ENCODE measurements around the gene ARRDC1.
"Not testable (repeated sequence)": the region's sequence is repeated elsewhere in the genome, so short reads cannot be mapped to it uniquely, and the experiment has no call there.

Gene ARRDC1

DNA sequence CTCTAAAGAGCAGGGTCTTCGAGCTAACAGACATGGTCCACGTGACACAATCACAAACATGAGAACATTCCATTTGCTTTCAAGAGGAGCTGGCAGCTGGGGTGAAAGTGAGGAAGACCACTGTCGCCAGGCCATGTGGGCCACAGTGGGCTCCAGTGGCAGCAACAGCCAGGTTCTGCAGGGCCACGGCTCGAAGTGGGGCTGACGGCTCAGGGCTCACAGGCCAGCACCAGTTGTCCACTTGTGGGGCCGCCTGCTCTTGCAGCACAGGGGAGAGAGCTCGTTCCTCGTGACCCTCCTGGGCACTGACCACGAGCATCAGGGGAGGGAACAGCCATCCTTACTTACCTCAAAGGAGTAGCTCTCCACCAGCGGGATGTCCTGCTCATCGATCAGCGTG, 17.2 kb upstream of the ARRDC1 start:
- no peak for FAIRE-seq

DNA sequence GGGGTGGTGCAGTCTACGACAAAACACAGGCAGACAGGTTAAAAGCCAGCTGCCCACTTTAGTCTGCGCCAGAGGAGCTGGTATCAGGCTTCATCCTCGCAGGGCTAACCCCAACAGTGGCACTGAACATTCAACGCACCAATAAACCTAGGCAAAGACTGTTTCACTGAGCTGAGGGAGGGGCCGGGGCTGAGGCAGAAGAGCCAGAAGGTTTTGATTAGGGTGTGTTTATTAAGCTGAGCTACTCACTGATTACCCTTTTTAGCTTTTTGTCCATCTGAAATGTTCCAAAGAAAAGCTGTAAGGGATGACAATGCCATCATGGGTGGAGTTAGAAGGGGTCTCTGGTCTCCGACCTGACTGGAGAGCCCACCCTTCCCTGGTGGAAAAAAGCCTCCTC, 16.6 kb upstream of the ARRDC1 start:
- no peak for FAIRE-seq

DNA sequence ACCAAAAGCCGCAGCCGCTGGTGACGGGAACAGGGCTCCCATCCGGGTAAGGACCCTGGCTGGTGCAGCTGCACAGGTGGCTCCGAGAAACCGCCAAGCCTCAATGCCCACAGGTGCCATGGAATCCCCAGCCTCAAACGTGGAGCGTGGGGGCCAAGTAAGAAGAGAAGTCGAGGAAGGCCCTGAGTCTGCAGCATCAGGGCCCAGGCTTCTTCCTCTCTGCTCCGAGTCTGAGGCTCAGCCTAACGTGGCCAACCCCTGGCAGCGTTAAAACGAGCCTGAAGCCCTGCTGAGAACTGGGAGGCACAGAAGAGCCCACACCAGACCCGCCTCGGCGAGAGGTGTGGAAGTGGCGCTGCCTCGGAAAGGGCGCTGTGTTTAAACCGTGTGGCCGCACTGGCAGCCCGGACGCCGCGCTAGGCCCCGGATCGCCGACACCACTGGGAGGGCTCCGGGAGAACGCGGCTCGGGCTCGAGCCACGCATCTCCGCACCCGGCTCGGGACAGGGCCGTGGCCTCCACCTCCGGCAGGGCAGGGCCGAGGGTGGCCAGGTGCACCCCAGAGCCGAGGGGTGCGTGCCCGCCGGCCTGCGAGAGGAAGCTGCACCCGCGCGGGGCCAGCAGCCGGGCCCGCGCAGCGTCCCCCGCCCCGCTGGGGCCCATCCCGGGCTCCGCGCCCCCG, 15.9 kb upstream of the ARRDC1 start:
- no peak for FAIRE-seq

DNA sequence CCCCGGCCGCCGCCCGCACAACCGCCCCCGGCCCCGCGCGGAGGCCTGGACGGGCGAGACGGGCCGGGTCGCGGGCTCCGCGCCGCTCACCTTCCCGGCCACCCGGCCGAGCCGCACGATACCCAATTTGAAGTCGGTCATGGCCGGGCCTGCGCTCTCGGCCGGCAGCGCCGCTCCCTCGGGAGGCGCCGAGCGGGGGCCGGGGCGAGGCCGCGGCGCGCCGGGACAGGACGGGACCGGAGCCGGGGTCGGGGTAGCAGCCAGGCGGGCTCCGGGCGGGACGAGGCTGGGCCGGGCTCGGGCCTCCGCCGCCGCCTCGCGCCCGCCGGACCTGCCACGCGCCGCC, 15.4 kb upstream of the ARRDC1 start:
- FAIRE-seq: no peak

- no peak for FAIRE-seq
Observed at GRCh38 chr9:137590469-137591383, 14.8 kb upstream of the ARRDC1 start, which contains the start of gene ZMYND19. ZMYND19 (minus strand) TSS chr9:137590512; CDS start chr9:137590263, 249 bp downstream.

GRCh38 chr9:137592767-137593166, 12.7 kb upstream of the ARRDC1 start:
- no peak for FAIRE-seq

DNA sequence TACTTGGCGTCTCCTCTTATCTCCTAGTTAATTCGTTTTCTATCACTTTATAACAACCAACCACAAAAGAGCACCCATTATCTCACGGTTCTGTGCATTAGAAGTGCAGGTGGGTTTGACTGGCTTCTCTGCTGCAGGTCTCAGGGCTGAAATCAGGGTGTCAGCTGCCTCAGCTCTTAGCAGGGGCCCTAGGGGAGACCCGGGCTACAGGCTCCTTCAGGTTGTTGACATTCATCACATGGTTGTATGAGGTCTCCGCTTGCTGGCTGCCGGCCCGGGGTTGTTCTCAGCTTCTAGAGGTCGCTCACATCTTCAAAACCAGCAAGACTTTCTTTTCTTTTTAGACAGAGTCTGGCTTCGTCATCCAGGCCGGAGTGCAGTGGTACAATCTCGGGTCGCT, 12.3 kb upstream of the ARRDC1 start:
- no peak for FAIRE-seq

DNA sequence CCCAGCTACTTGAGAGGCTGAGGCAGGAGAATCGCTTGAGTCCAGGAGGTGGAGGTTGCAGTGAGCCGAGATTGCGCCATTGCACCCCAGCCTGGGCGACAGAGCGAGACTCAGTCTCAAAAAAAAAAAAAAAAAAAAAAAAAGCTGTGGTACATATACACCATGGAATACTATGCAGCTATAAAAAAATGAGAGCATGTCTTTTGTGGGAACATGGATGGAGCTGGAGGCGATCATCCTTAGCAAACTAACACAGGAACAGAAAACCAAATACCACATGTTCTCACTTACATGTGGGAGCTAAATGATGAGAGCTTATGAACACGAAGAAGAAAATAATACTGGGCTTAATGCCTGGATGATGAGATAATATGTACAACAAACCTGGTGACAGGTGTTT, 8.9 kb upstream of the ARRDC1 start:
- not testable (repeated sequence) for FAIRE-seq

- no peak for FAIRE-seq
Observed at GRCh38 chr9:137598943-137599342, 6.5 kb upstream of the ARRDC1 start.

DNA sequence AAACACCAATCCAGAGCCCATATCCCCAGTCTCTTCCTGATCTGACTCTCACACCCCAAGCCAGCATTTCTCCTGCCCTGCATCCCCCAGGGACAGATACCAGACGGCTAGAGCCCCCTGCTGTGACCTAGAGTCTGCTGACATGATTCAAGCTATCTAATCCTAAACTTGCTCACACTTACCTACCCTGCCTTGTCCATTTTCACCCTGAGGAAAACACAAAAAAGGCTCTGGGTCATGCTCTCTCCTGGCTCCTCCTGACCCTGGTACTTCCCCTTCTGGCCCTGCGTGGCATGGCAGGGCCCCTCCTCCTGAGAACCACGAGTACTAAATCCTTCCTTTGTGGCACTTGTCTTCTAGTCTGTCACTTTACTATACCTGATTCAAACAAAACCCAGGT, 2.8 kb upstream of the ARRDC1 start:
- FAIRE-seq: no peak

GRCh38 chr9:137603879-137604278, 1.6 kb upstream of the ARRDC1 start:
- FAIRE-seq: no peak

- no peak for FAIRE-seq
Observed at GRCh38 chr9:137604345-137605086, 970 bp upstream of the ARRDC1 start.

- no peak for FAIRE-seq
Observed at GRCh38 chr9:137606005-137606621, 627 bp downstream of the ARRDC1 start.

DNA sequence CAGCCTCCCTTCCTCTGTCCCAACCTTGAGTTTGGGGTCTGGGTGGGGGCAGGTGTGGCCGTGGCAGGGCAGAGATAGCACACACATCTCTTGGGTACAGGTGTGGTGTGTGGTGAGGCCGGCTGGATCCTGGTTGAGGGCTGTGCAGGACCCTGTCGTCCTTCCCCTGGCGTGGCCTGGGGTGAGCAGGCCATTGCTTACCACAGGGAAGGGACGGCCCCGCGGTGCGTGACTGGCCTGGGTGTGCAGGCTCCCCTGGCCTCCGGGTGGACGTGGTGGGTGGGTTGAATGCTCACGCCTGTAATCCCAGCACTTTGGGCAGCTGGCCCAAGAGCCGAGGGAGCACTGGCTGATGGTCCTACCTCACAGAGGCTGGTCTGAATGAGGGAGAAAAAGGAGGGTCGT, 1.2 kb downstream of the ARRDC1 start:
- FAIRE-seq: no peak

- FAIRE-seq: no peak
Observed at GRCh38 chr9:137607141-137607857, 1.8 kb downstream of the ARRDC1 start.

GRCh38 chr9:137610944-137611343, 5.5 kb downstream of the ARRDC1 start:
- no peak for FAIRE-seq

DNA sequence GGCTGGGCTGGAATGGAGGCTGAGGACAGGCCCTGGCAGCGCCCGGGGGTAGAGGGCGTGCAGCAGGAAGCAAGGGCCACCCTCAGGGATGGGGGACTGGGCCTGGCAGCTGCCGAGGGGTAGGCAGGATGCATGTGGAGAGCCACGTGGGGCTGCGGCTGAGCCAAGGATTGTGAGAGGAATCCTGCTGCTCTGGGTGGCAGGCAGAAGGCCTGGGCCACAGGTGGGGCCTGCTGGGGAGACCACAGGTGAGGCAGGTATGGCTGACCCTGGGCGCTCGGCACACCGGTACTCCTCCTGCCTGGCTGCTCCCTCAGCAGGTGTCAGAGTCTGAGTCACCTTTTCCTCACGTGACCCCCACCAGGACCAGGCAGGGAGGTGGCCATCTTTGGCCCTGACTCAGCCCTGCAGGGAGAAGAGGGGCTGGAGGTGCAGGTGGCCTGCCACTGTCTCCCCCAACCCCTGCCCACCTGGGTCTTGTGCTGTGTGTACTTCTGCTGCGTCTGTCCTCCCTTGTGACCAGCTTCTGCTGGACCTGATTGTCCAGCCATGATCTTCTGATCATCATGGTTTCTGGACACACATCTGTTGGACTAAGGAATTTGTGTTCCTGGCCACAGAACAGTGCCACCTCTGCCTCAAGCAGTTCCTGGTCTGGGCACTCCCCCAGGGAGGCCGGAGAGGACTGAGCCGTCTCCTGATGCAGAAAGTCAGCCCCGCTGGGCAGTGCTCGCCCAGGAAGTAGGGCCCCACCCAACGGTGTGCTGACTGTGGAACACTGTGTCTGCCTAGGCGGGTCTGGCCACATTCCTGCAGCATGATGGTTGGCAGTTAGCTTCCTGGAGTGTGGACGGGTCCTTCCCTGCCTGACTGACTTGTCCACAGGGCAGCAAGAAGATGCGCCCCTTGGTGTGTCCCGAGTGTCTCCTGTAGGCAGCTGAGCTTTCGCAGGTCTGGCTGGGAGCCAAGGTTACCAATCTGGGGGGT, 6.4 kb downstream of the ARRDC1 start:
- FAIRE-seq: no peak

GRCh38 chr9:137612741-137613142, 7.3 kb downstream of the ARRDC1 start:
- FAIRE-seq: no peak

- no peak for FAIRE-seq
Observed at GRCh38 chr9:137613259-137613658, 7.8 kb downstream of the ARRDC1 start.

GRCh38 chr9:137613738-137614523, 8.4 kb downstream of the ARRDC1 start:
- no peak for FAIRE-seq

Measured in A204.1 (cell line).